Keratinocyte (primary cell): ENCODE measurements around the gene LPIN1. TPM values are rescaled to one million over a fixed set of nuclear protein-coding genes. Genes with fewer than 3 reads are reported as not detected.

Experiments
- DNase-seq: peaks from one replicate; pipeline ENCODE4 v3.0.0-alpha.2; 2011; ENCODE audit warnings: low read depth, missing footprints, low spot score
- FAIRE-seq: peaks from 2 replicates; lab custom pipeline; 2011; peaks lifted over from hg19 to GRCh38; lab: Jason Lieb, UNC
- H2AFZ ChIP-seq: 2 replicates; pipeline ENCODE4 v1.6.0; 2012; ENCODE audit warnings: low read length, control low read depth, inconsistent platforms; ENCODE audit not compliant: control insufficient read depth
- H3K27ac ChIP-seq: 2 replicates; pipeline ENCODE4 v1.5.1; 2011; ENCODE audit warnings: low read length; ENCODE audit not compliant: control insufficient read depth, insufficient read depth
- H3K27me3 ChIP-seq: 3 replicates; pipeline ENCODE4 v1.6.0; 2011; ENCODE audit warnings: low read length; ENCODE audit not compliant: control insufficient read depth, insufficient read depth; ENCODE audit errors: extremely low read depth
- H3K36me3 ChIP-seq, 2 experiments: 2 replicates in 1 of 2; 3 replicates in 1 of 2; pipeline ENCODE4 v1.5.1; 2011; ENCODE audit warnings: low read length in 2 of 2, mild to moderate bottlenecking in 1 of 2; ENCODE audit not compliant: control insufficient read depth in 2 of 2, insufficient read depth in 2 of 2; ENCODE audit errors: extremely low read depth in 1 of 2
- H3K4me1 ChIP-seq: 3 replicates; pipeline ENCODE4 v1.5.1; 2011; ENCODE audit warnings: low read length; ENCODE audit not compliant: control insufficient read depth, insufficient read depth; ENCODE audit errors: extremely low read depth
- H3K4me2 ChIP-seq: 3 replicates; pipeline ENCODE4 v1.6.0; 2011; ENCODE audit warnings: low read depth, low read length; ENCODE audit not compliant: control insufficient read depth, insufficient read depth; ENCODE audit errors: extremely low read depth
- H3K4me3 ChIP-seq, 3 experiments: fragments of 200-600 bp in 1 of 3; sonication (generic) in 1 of 3; 2 replicates in 2 of 3; 3 replicates in 1 of 3; pipeline ENCODE4 v1.5.1; 2011 to 2016; ENCODE audit warnings: low read length in 3 of 3, mild to moderate bottlenecking in 3 of 3, control low read depth in 2 of 3, inconsistent platforms in 1 of 3, low read depth in 1 of 3, mixed read lengths in 1 of 3, mixed run types in 1 of 3, moderate library complexity in 1 of 3; ENCODE audit not compliant: control insufficient read depth in 2 of 3, insufficient read depth in 2 of 3; ENCODE audit errors: extremely low read depth in 1 of 3
- H3K79me2 ChIP-seq: 2 replicates; pipeline ENCODE4 v1.6.0; 2012; ENCODE audit warnings: low read length; ENCODE audit not compliant: control insufficient read depth, insufficient read depth
- H3K9ac ChIP-seq: 3 replicates; pipeline ENCODE4 v1.6.0; 2011; ENCODE audit warnings: low read length; ENCODE audit not compliant: control insufficient read depth, insufficient read depth; ENCODE audit errors: extremely low read depth
- H3K9me1 ChIP-seq: 3 replicates; pipeline ENCODE4 v1.6.0; 2011; ENCODE audit warnings: low read length; ENCODE audit not compliant: control insufficient read depth, insufficient read depth; ENCODE audit errors: extremely low read depth
- H3K9me3 ChIP-seq: 2 replicates; pipeline ENCODE4 v1.5.1; 2012; ENCODE audit warnings: low read depth, low read length; ENCODE audit not compliant: control insufficient read depth
- H4K20me1 ChIP-seq: 3 replicates; pipeline ENCODE4 v1.6.0; 2011; ENCODE audit warnings: low read length; ENCODE audit not compliant: control insufficient read depth, insufficient read depth; ENCODE audit errors: extremely low read depth
- CTCF ChIP-seq, 3 experiments: IDR thresholded peaks in 1 of 3; conservative IDR thresholded peaks in 1 of 3; optimal IDR thresholded peaks in 1 of 3; 2 replicates in 2 of 3; 3 replicates in 1 of 3; pipeline versions ENCODE3 to v1.5.1; 2011; ENCODE audit warnings: low read length in 3 of 3, mild to moderate bottlenecking in 3 of 3, moderate library complexity in 2 of 3, control low read depth in 1 of 3, inconsistent platforms in 1 of 3; ENCODE audit not compliant: insufficient read depth in 2 of 3; ENCODE audit errors: extremely low read depth in 1 of 3
- EZH2 ChIP-seq: IDR thresholded peaks from one replicate; pipeline ENCODE4 v1.6.1; 2012; ENCODE audit warnings: inconsistent platforms, mild to moderate bottlenecking, low read length, moderate library complexity
- dilution Hi-C: fragments of 300-500 bp; cut with MboI; formaldehyde crosslinking; loops from one replicate; pipeline ENCODE4 v1.7.0; 2020; ENCODE audit warnings: low sequenced_read_pairs; ENCODE audit not compliant: extremely low pct_ligation_motif_present
- polyA plus RNA-seq, 5 experiments: library from polyadenylated mRNA; depleted of rRNA in 3 of 5; stranded (reverse) in 3 of 5; stranded (forward) in 1 of 5; unstranded in 1 of 5; fragments of >200 nt; gene quantifications; 1 replicate in 1 of 5; 2 replicates in 3 of 5; 3 replicates in 1 of 5; pipeline versions ENCODE4 v1.2.1 to v1.2.3, GENCODE V29; 2011 to 2012; ENCODE audit warnings: missing spikeins in 2 of 5, low read depth in 1 of 5, low replicate concordance in 1 of 5

LPIN1 gene
- polyA plus RNA-seq, 1 donor (not counting 4 experiments of a cell fraction or from before 2014, with no cell fraction given) = 79.6 TPM

DNA sequence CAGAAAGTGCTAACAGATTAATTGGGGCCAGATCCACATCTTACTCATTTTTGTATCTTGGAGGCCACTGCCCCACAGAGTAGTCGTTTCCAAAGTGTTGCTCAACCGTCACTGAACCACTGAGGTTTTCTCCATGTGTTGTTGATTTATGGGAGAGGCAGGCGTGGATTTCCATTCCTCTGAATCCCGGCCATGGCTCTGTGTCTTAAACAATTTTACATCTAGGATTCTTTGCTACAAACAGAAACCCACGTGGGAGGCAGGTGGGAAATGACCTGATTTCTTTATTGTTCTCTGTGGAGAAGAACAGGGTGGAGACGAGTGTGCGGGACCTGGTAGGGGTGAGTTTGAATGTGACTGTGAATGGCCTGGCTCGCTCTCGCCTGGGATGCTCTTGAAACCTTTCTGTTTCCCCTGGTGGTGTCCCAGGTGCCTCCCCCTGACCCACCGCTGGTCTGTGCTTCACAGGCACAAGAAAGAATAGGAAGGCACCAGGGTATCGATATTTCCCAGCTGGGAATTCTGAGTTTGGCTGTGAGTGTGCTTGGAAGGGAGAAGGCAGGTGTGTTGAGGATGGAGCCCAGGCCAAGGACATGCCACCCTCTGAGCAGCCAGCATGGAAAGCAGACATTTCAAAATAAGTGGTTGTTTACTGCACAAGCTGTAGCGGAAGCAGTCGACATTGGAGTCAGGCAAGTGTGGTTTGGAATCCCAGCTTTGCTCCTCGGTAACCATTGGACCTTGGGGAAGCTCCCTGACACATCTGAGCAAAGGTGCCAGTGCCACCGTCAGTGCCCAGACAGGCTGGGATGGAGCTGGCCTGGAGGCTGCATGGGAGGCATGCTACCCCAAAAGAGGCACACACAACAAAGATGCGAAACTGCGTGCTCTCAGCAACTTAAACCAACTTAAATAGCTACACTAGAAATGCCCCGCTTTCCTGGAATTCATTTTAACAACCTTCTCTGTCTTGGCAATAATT, 50.0 kb downstream of the LPIN1 start:
- no peak for FAIRE-seq
- DNase-seq = no peak
- dilution Hi-C loops = loop anchor here (25.0 kb wide), 1 partner anchor 109 kb away; no protein-coding TSS in a partner anchor

DNA sequence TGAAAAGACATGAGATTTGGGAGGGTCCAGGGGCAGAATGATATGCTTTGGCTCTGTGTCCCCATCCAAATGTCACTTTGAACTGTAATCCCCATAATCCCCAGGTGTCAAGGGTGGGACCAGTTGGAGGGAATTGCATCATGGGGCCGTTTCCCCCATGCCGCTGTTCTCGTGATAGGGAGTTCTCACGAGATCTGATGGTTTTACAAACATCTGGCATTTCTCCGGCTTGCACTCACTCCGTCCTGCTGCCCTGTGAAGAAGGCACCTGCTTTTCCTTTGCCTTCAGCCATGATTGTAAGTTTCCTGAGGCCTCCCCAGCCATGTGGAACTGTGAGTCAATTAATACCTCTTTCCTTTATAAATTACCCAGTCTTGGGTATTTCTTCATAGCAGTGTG, 51.4 kb downstream of the LPIN1 start:
- dilution Hi-C loops = loop anchor here (25.0 kb wide), 1 partner anchor 111 kb away; no protein-coding TSS in a partner anchor
- Histone ChIP-seq H3K27me3 (no peaks in the 10 kb centered on the region), H3K4me1 (no peaks in the 10 kb centered on the region), H3K4me2 (no peak overlapping the region), H3K4me3 (no peak overlapping the region), H3K9ac (no peak overlapping the region), H3K36me3 (peaks cover 40% of the 10 kb centered on the region in 2 experiments), H3K27ac (no peak overlapping the region), H2AFZ (no peak overlapping the region), H3K9me3 (no peaks in the 10 kb centered on the region), H3K9me1 (no peaks in the 10 kb centered on the region), H3K79me2 (no peaks in the 10 kb centered on the region), H4K20me1 (no peaks in the 10 kb centered on the region)
- TF ChIP-seq CTCF (optimal IDR thresholded peaks at IDR 0.05 in 1 of 3, IDR thresholded peaks at IDR 0.05 in 1 of 3, conservative IDR thresholded peaks at IDR 0.05 in 1 of 3; ENCODE audit: extremely low read depth in 1 of 3, insufficient read depth in 2 of 3, low read length in 3 of 3) = no peak
- FAIRE-seq (no peak), DNase-seq (no peak)

More for the DNA sequence above, 50.0 kb downstream of the LPIN1 start:
- Histone ChIP-seq H3K9ac (no peak overlapping the region), H3K36me3 (peaks cover 46 to 50% of the 10 kb centered on the region in 2 experiments), H4K20me1 (no peaks in the 10 kb centered on the region), H3K9me3 (no peaks in the 10 kb centered on the region), H3K27ac (no peak overlapping the region), H3K4me1 (no peaks in the 10 kb centered on the region), H3K4me3 (no peak overlapping the region), H3K9me1 (no peaks in the 10 kb centered on the region), H3K27me3 (no peaks in the 10 kb centered on the region), H2AFZ (no peak overlapping the region), H3K4me2 (no peak overlapping the region), H3K79me2 (no peaks in the 10 kb centered on the region)
- TF ChIP-seq CTCF (optimal IDR thresholded peaks at IDR 0.05 in 1 of 3, IDR thresholded peaks at IDR 0.05 in 1 of 3, conservative IDR thresholded peaks at IDR 0.05 in 1 of 3; ENCODE audit: extremely low read depth in 1 of 3, insufficient read depth in 2 of 3, low read length in 3 of 3) = no peak
- no peak for TF ChIP-seq EZH2
